HG03066 (cell line): ENCODE results near the gene DGKI.

Experiments
- ATAC-seq: cut with Tn5 transposase; IDR thresholded peaks from one replicate; pipeline ENCODE4 v1.9.1; 2021; ENCODE audit warnings: low read depth; ENCODE audit not compliant: unreplicated experiment

The DGKI gene

GRCh38 chr7:137846827-137847567 is at the start of gene DGKI:
Gene DGKI (minus strand): TSS chr7:137846974.
- ATAC-seq, result no peak

GRCh38 chr7:137895301-137896221 is 48.8 kb upstream of the DGKI start:
- peak; percentile 76 for ATAC-seq

GRCh38 chr7:137893143-137893742 is 46.5 kb upstream of the DGKI start:
- ATAC-seq, result no peak

GRCh38 chr7:137891016-137891655 is 44.4 kb upstream of the DGKI start:
- no peak for ATAC-seq

GRCh38 chr7:137890449-137890921 is 43.7 kb upstream of the DGKI start:
- no peak for ATAC-seq

GRCh38 chr7:137888241-137888640 is 41.5 kb upstream of the DGKI start:
- ATAC-seq, result no peak

- ATAC-seq, result no peak
These were observed 40.0 kb upstream of the DGKI start for GRCh38 chr7:137886746-137887145.

- no peak for ATAC-seq
These were observed 39.5 kb upstream of the DGKI start for GRCh38 chr7:137886281-137886680.

GRCh38 chr7:137885678-137886077 is 38.9 kb upstream of the DGKI start:
- no peak for ATAC-seq

- no peak for ATAC-seq
These were observed 36.0 kb upstream of the DGKI start for GRCh38 chr7:137882806-137883205.

GRCh38 chr7:137882261-137882668 is 35.5 kb upstream of the DGKI start:
- ATAC-seq, result peak; percentile 83

GRCh38 chr7:137881607-137882260 is 35.0 kb upstream of the DGKI start:
- ATAC-seq, result no peak

- no peak for ATAC-seq
These were observed 33.7 kb upstream of the DGKI start for GRCh38 chr7:137880432-137880831.

- no peak for ATAC-seq
These were observed 32.8 kb upstream of the DGKI start for GRCh38 chr7:137879357-137880158.

GRCh38 chr7:137878333-137878961 is 31.7 kb upstream of the DGKI start:
- no peak for ATAC-seq

- no peak for ATAC-seq
These were observed 30.4 kb upstream of the DGKI start for GRCh38 chr7:137877027-137877675.

GRCh38 chr7:137875746-137876145 is 29.0 kb upstream of the DGKI start:
- ATAC-seq, result no peak
